Measurements from ENCODE around the gene IRF5. TPM values are rescaled to one million over a fixed set of nuclear protein-coding genes. Genes with fewer than 3 reads are reported as not detected.
A peak's percentile ranks its signal among the peaks of the same experiment; 100 is the strongest.

IRF5 gene
- total RNA-seq (1 to 10 TPM; 1.2 to 1.6 (median 1.3) TPM), polyA plus RNA-seq (under 1 TPM; 0.44 to 0.80 (median 0.78) TPM)
- long read RNA-seq, donor 1, result 0 reads
- long read RNA-seq, donor 2, partial matches to known transcripts, result 1 of 3 reads
- long read RNA-seq, donor 2, other reads (novel, unspliced or antisense), result 1 of 3 reads

- intact Hi-C loops (cut with DNase I), result no loop called here
- no peaks in the 10 kb centered on the region for H3K9me3 ChIP-seq
- H3K27me3 ChIP-seq (ENCODE audit: insufficient read depth in 3 of 3, low read length in 2 of 3), result peaks cover 0 to 46% (median 11%) of the 10 kb centered on the region in 3 donors
- H3K27ac ChIP-seq, result no peak within 1 kb of the TSS
- DNase-seq (peak in 1 of 2 donors; percentile 50), ATAC-seq (peak; percentile 46 to 65 (median 58))
- H3K4me3 ChIP-seq, result peak within 1 kb of the TSS; percentile 70
- H3K4me1 ChIP-seq, result no peaks in the 10 kb centered on the region
- 1 to 3% (median 1%) methylated on average over 34 to 83 of the region's 83 CpGs for WGBS, 3 donors
- TF ChIP-seq CTCF (IDR thresholded peaks at IDR 0.05), result no peak
- no peaks in the 10 kb centered on the region for H3K36me3 ChIP-seq (ENCODE audit: insufficient read depth in 1 of 2, low read depth in 1 of 2)
Observed at GRCh38 chr7:128937647-128938543, at the start of gene IRF5. Gene IRF5, plus strand, starts transcription at chr7:128937927. Its CDS starts 4,155 bp downstream, at chr7:128942082.

- Histone ChIP-seq H3K4me3 (no peak overlapping the region), H3K9me3 (no peaks in the 10 kb centered on the region), H3K27me3 (ENCODE audit: insufficient read depth in 3 of 3, low read length in 2 of 3) (peaks cover 0 to 20% (median 4%) of the 10 kb centered on the region in 3 donors), H3K36me3 (ENCODE audit: insufficient read depth in 1 of 2, low read depth in 1 of 2) (no peaks in the 10 kb centered on the region), H3K4me1 (no peaks in the 10 kb centered on the region), H3K27ac (no peak overlapping the region)
- WGBS, 3 donors, result 83 to 91% (median 90%) methylated on average over 7 of the region's 7 CpGs
- intact Hi-C loops (cut with DNase I), result no loop called here
- no peak for TF ChIP-seq CTCF (IDR thresholded peaks at IDR 0.05)
- ATAC-seq (no peak), DNase-seq (no peak)
Observed at GRCh38 chr7:128888039-128888755, 49.5 kb upstream of the IRF5 start.

- TF ChIP-seq CTCF (IDR thresholded peaks at IDR 0.05), result no peak
- DNase-seq (no peak), ATAC-seq (no peak)
- Histone ChIP-seq H3K4me3 (no peak overlapping the region), H3K27me3 (ENCODE audit: insufficient read depth in 3 of 3, low read length in 2 of 3) (peaks cover 0 to 20% (median 4%) of the 10 kb centered on the region in 3 donors), H3K4me1 (no peaks in the 10 kb centered on the region), H3K9me3 (no peaks in the 10 kb centered on the region), H3K36me3 (ENCODE audit: insufficient read depth in 1 of 2, low read depth in 1 of 2) (no peaks in the 10 kb centered on the region), H3K27ac (no peak overlapping the region)
- 79 to 83% (median 80%) methylated on average over 11 of the region's 11 CpGs for WGBS, 3 donors
- intact Hi-C loops (cut with DNase I), result no loop called here
Observed at GRCh38 chr7:128888756-128889095, 49.0 kb upstream of the IRF5 start.

- Histone ChIP-seq H3K4me1 (no peaks in the 10 kb centered on the region), H3K9me3 (no peaks in the 10 kb centered on the region), H3K4me3 (no peak overlapping the region), H3K27ac (no peak overlapping the region), H3K36me3 (ENCODE audit: insufficient read depth in 1 of 2, low read depth in 1 of 2) (no peaks in the 10 kb centered on the region), H3K27me3 (ENCODE audit: insufficient read depth in 3 of 3, low read length in 2 of 3) (peaks cover 0 to 20% (median 4%) of the 10 kb centered on the region in 3 donors)
- ATAC-seq (no peak), DNase-seq (no peak)
- WGBS, 3 donors, result 67 to 76% (median 68%) methylated on average over 8 of the region's 8 CpGs
- no peak for TF ChIP-seq CTCF (IDR thresholded peaks at IDR 0.05)
- intact Hi-C loops (cut with DNase I), result no loop called here
Observed at GRCh38 chr7:128889121-128889520, 48.6 kb upstream of the IRF5 start.
